HG03442 (cell line): ENCODE measurements around the gene USP7.

ENCODE experiments used
- ATAC-seq: cut with Tn5 transposase; IDR thresholded peaks from one replicate; pipeline ENCODE4 v1.9.1; 2021; ENCODE audit warnings: mild to moderate bottlenecking, moderate library complexity; ENCODE audit not compliant: unreplicated experiment

USP7 gene

GRCh38 chr16:8953064-8953463, 10.6 kb downstream of the USP7 start:
- ATAC-seq: no peak

GRCh38 chr16:8952281-8952751, 11.4 kb downstream of the USP7 start:
- no peak for ATAC-seq

GRCh38 chr16:8951447-8952280, 12.0 kb downstream of the USP7 start:
- no peak for ATAC-seq

DNA sequence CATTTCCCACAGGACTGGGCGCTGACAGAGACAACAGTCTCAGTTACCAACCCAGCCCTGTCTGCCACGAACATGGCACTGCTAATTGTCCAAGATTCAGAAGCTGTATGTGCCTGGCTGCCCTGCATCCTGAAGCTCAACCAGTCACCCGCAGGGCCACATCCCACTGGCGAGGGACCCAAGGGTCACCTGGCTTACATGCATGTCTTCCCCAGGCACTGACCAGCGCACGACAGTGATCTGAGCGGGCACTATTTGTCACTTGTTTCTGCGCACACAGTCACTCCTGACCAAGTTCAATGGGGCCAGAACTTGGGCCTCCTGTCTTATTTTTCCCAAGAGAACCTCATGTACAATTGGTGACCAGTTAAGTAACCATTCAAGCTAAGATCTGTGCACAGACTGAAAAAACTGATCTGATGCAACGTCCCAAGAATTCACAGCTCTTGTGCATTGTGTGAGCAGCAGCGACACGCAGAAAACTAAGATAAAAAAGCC, 13.1 kb downstream of the USP7 start:
- no peak for ATAC-seq

- ATAC-seq: no peak
Measured at GRCh38 chr16:8949536-8950418, 13.9 kb downstream of the USP7 start.

DNA sequence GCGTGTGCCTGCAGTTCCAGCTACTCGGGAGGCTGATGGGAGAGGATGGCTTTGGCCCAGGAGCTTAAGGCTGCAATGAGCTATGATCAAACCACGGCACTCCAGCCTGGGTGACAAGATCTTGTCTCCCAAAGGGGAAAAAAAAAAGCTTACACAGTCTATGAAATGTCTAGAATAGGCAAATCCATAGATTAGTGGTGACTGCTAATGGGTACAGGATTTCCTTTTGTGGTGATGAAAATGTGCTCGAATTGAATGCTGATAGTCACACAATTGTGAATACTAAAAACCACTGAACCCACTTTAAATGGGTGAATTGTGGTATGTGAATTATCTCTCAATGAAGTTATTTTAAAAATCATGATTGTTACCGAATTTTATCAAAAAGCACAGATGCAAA, 14.9 kb downstream of the USP7 start:
- no peak for ATAC-seq

- ATAC-seq: no peak
Measured at GRCh38 chr16:8948069-8948593, 15.6 kb downstream of the USP7 start.

GRCh38 chr16:8946544-8946943, 17.2 kb downstream of the USP7 start:
- no peak for ATAC-seq

GRCh38 chr16:8945626-8946296, 17.9 kb downstream of the USP7 start:
- ATAC-seq: no peak

DNA sequence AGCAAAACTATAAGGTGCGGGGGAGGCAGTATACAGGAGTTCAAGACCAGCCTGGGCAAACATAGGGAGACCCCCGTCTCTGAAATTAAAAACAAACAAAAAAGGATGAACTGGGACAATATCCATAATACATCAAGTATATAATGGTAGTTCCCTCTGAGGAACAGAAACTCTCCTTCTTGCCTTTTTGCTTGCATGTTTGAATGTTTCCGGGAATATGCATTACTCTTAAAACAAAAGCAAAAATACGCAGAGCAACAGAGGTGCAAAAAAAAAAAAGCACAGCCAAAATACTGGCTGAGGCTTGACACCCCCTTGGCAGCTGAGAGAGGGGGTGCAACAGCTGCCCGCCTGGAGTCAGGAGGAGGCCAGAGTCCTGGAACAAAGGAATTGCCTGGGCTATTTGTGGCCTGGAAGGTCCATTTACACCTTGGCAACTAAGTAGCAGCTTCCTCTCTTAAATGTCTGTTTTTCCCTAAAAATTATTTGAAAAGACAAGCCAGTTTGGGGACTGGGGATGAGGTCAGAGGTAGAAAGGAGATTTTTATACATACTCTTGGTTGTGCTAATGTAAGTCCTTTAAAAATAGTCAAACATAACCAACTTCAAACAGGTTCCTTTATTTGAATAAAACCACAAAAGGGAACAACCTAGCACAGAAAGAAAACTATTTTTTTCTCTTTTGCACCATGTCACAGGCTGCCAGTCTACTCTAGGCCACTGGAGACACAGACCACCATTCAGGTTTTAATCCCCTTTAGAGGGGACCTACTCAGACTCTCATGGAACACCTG, 19.5 kb downstream of the USP7 start:
- ATAC-seq: peak; percentile 79

GRCh38 chr16:8943001-8943763, 20.5 kb downstream of the USP7 start:
- ATAC-seq: no peak

DNA sequence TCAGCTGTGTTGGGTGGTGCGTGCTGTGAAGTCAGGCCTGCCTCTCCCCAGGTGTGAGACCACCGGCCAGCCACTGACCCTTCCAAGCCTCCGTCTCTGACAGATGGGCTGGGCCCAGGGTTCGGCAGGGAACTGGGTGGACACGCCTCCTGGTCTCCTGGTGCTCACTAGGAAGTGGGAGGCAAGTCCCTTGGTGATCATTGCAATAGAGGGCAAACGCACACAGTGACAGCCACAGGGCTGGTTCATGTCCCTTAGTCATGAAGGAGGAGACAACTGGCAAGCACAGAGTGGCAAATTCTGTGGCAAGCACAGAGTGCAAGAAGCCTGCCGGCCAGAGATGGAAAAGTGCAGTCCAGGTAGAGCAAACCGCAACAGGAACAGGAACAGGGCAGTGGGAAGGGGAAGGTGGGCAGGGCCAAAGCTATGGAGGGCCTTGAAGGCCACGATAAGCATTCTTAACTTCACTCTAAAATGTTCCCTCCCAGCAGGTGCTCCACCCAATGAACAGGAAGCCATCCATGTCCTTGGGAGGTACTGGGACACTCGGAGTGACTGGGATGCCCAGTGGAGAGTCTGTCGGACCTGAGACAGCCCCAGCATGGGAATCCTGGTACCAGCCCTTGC, 21.9 kb downstream of the USP7 start:
- ATAC-seq: no peak

- ATAC-seq: no peak
Measured at GRCh38 chr16:8937803-8938202, 25.9 kb downstream of the USP7 start.

GRCh38 chr16:8936421-8936820, 27.3 kb downstream of the USP7 start:
- ATAC-seq: peak; percentile 86

DNA sequence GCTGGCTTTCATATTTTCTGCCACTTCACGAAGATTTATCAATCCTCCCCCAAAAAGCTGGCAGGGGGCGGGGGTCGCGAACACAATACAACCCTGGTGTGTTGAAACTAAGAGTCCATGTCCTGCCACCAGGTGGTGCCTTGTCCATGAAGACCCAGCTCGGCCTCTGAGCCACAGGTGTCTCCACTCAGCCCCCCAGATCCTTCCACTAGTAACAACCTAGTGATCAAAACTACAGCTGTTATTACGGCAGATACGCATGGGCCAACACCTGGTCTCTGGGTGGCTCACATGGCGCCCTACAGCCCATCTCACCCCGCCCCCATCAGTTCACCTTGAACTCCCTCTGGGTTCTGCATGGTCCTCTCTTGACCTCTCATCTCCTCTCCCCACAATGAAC, 27.7 kb downstream of the USP7 start:
- ATAC-seq: peak; percentile 13

DNA sequence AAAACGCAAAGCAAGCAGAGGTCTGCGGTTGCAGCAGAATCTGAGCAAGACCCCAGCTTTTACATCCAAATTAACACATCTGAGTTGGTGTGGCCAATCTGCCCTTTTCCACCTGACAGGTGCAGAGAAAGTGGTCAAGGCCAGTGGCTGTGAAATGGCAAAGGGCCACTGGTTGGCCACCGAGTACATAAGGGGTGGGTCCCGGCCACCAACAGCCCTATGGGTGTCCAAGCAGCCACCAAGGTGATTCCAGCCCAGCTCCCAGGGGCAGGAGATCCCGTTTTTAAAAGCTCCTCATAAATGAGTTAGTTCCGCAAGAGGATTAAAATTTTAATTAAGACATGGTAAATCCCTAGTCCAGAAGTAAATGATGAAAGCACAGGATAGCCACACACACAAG, 29.1 kb downstream of the USP7 start:
- no peak for ATAC-seq

- no peak for ATAC-seq
Measured at GRCh38 chr16:8931859-8932258, 31.8 kb downstream of the USP7 start.

GRCh38 chr16:8929086-8929748, 34.5 kb downstream of the USP7 start:
- peak; percentile 44 for ATAC-seq
